RWPE1 (cell line): Measurements from ENCODE around the gene EEF2KMT.

Experiments
- CTCF ChIA-PET: fragments of 350-600 bp; sonication (Branson Sonifier 250); formaldehyde crosslinking; extraction: SDS; loops from one replicate; lab custom pipeline; 2021; lab: Yijun Ruan, JAX
- POLR2A ChIA-PET: fragments of 400-600 bp; formaldehyde crosslinking; extraction: SDS; loops from one replicate; lab custom pipeline; 2020; ENCODE audit warnings: antibody characterized with exemption; ENCODE audit not compliant: low non-redundant PET; lab: Yijun Ruan, JAX
- DNase-seq: peaks from one replicate; pipeline ENCODE4 v3.0.0; 2012; ENCODE audit warnings: low spot score
- H3K27ac ChIP-seq: fragments of 450-650 bp; 2 replicates; pipeline ENCODE4 v1.5.1; 2017
- TF ChIP-seq, protein P1 (sequence below): fragments of 450-650 bp; conservative IDR thresholded peaks from 2 replicates; pipeline ENCODE4 v1.5.1; 2017; ENCODE audit warnings: low read depth, mild to moderate bottlenecking

Gene EEF2KMT

GRCh38 chr16:5036228-5037156, 61.1 kb downstream of the EEF2KMT start:
- ChIA-PET CTCF (no interaction called here), POLR2A (no interaction called here)
- TF ChIP-seq, protein P1, sequence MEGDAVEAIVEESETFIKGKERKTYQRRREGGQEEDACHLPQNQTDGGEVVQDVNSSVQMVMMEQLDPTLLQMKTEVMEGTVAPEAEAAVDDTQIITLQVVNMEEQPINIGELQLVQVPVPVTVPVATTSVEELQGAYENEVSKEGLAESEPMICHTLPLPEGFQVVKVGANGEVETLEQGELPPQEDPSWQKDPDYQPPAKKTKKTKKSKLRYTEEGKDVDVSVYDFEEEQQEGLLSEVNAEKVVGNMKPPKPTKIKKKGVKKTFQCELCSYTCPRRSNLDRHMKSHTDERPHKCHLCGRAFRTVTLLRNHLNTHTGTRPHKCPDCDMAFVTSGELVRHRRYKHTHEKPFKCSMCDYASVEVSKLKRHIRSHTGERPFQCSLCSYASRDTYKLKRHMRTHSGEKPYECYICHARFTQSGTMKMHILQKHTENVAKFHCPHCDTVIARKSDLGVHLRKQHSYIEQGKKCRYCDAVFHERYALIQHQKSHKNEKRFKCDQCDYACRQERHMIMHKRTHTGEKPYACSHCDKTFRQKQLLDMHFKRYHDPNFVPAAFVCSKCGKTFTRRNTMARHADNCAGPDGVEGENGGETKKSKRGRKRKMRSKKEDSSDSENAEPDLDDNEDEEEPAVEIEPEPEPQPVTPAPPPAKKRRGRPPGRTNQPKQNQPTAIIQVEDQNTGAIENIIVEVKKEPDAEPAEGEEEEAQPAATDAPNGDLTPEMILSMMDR = no peak
- no peak for DNase-seq
- H3K27ac ChIP-seq = peak overlapping the region; percentile 47

DNA sequence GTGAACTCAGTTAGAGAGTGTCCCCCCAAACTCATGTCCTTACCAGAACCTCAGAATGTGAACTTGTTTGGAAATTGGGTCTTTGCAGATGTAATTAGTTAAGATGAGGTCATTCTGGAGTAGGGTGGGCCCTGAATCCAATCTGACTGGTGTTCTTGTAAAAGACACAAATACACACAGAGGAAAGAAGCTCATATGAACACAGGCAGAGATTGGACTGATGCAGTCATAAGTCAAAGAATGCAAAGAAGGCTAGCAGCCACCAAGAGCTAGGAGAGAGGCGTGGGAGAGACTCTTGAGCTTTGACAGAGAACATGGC, 61.7 kb downstream of the EEF2KMT start:
- no peak for DNase-seq
- ChIA-PET POLR2A (no interaction called here), CTCF (no interaction called here)
- no peak overlapping the region for H3K27ac ChIP-seq
- TF ChIP-seq, protein P1 = no peak
